Measurements from ENCODE around the gene JAML.

The JAML gene

DNA sequence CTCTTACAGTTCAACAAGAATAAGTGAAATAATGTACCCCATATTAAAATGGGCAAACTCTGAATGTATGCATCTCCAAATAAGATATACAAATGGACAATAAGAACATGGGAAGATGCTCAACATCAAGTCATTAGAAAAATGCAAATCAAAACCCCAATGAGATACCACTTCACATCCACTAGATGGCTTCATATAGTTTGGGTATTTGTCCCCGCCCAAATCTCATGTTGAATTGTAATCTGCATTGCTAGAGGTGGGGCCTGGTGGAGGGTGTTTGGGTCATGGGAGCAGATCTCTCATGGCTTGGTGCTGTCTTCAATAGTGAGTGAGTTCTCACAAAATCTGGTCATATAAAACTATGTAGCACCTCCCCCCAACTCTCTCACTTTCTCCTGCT, 33.6 kb upstream of the JAML start:
- intact Hi-C loops (cut with DNase I; ENCODE audit: low total_unique reads): no loop called here
- H3K36me3 ChIP-seq: no peaks in the 10 kb centered on the region
- DNase-seq: no peak
- peaks cover 0 to 31% of the 10 kb centered on the region in 2 donors for H3K27me3 ChIP-seq
- TF ChIP-seq, protein P1, sequence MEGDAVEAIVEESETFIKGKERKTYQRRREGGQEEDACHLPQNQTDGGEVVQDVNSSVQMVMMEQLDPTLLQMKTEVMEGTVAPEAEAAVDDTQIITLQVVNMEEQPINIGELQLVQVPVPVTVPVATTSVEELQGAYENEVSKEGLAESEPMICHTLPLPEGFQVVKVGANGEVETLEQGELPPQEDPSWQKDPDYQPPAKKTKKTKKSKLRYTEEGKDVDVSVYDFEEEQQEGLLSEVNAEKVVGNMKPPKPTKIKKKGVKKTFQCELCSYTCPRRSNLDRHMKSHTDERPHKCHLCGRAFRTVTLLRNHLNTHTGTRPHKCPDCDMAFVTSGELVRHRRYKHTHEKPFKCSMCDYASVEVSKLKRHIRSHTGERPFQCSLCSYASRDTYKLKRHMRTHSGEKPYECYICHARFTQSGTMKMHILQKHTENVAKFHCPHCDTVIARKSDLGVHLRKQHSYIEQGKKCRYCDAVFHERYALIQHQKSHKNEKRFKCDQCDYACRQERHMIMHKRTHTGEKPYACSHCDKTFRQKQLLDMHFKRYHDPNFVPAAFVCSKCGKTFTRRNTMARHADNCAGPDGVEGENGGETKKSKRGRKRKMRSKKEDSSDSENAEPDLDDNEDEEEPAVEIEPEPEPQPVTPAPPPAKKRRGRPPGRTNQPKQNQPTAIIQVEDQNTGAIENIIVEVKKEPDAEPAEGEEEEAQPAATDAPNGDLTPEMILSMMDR (IDR thresholded peaks at IDR 0.05): no peak
- H3K4me3 ChIP-seq: no peak overlapping the region
- H3K9me3 ChIP-seq: no peaks in the 10 kb centered on the region
- no peak overlapping the region for H3K27ac ChIP-seq
- H3K4me1 ChIP-seq: peaks cover 0 to 5% (median 0%) of the 10 kb centered on the region in 4 donors

DNA sequence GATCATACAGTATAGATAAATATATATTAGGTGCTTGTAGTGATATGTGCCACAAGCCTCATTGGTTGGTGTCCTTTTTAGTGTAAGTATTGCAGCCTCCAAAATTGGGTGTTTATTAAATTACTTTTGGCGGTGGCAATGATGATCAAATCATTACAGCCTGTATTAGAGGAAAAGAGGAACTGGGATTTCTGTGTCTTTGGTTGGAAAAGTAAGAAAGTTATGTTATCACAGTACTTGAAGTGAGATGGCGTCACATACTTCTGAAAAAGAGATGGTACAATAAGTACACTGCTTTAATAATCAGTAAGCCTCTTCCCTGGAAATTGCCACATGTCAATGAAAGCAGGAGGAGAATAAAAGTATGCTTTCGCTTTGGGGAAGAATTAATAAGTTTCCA, 27.9 kb upstream of the JAML start:
- intact Hi-C loops (cut with DNase I; ENCODE audit: low total_unique reads): no loop called here
- Histone ChIP-seq H3K9me3 (no peaks in the 10 kb centered on the region), H3K4me3 (peak overlapping the region in 1 of 2 donors; percentile 53), H3K36me3 (no peaks in the 10 kb centered on the region), H3K27ac (no peak overlapping the region), H3K27me3 (peaks cover 0 to 21% of the 10 kb centered on the region in 2 donors), H3K4me1 (peaks cover 0 to 8% (median 3%) of the 10 kb centered on the region in 4 donors)
- TF ChIP-seq, protein P1 (IDR thresholded peaks at IDR 0.05): no peak
- no peak for DNase-seq

DNA sequence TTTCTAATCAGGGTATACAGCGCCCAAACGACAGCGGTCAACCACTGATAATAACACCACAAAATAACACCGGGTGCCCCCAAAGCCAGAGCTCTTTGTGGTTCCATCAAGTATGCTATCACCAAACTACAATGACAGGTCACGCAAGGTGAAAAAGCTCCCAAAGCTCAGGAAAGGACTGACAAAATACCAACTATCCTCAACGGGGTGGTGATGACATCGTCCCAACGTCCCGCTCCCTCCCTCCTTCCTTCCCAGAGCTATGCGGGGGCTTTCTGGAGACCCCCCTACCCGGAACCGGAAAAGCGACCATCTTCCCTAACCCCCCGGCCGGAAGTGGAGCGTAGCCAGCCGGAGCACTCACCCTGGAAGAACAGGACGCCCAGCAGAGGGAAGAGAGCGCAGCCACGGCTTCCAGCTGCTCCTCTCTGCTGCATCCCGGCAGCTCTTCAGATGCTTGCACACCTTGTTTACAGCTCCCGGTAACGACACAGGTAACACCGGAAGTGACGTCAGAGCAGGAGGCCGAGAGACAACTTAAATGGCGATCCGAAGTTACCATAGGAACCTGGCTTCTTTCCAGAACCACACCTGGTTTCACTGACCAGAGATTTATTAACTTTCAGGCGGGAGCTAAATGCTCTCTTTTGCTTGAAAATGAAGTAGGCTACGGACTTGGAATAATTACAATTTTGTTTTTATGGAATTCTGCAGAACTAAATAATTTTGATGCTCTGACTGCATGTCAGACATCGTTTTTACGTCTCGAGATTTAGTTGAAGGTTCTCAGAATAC, 27.2 kb upstream of the JAML start, which contains the start of gene MPZL3:
TSS of gene MPZL3 (minus strand) at position 508 of the 795 bp plus-strand sequence. CDS start at position 437, 71 bp downstream.
- TF ChIP-seq, protein P1 (IDR thresholded peaks at IDR 0.05): no peak
- intact Hi-C loops (cut with DNase I; ENCODE audit: low total_unique reads): no loop called here

DNA sequence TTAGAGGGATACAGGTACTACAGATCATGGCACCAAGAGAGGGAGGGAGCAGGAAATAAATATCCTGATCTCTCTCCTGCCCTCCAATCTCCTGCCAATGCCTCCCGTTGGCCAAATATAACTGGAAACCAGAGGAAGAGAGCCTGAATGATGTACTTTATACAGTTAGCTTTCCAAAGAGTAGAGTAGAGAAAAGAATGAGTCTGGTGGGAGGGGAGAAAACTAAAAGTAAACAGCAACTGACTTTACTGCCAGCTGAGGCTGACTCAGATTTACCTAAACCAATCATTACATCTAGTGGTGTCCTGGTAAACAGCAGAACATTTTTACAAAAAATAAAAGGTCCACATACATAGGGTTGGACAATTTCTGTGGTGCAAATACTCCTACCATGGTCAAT, 22.2 kb upstream of the JAML start:
- no peak for DNase-seq
- Histone ChIP-seq H3K27ac (no peak overlapping the region), H3K4me1 (peaks cover 0 to 3% (median under 1%) of the 10 kb centered on the region in 4 donors), H3K9me3 (no peaks in the 10 kb centered on the region), H3K36me3 (no peaks in the 10 kb centered on the region), H3K27me3 (peaks cover 0 to 12% of the 10 kb centered on the region in 2 donors), H3K4me3 (no peak overlapping the region)
- TF ChIP-seq, protein P1 (IDR thresholded peaks at IDR 0.05): no peak
- intact Hi-C loops (cut with DNase I; ENCODE audit: low total_unique reads): no loop called here

More for the DNA sequence above, 27.2 kb upstream of the JAML start, which contains the start of gene MPZL3:
- Histone ChIP-seq H3K36me3 (no peaks in the 10 kb centered on the region), H3K27ac (peak within 1 kb of the TSS in 1 of 2 donors; percentile 50), H3K4me1 (peaks cover 0 to 8% (median 3%) of the 10 kb centered on the region in 4 donors), H3K27me3 (peaks cover 0 to 22% of the 10 kb centered on the region in 2 donors), H3K4me3 (peak within 1 kb of the TSS; percentile 44 to 53), H3K9me3 (no peaks in the 10 kb centered on the region)
- peak; percentile 38 to 71 for DNase-seq

DNA sequence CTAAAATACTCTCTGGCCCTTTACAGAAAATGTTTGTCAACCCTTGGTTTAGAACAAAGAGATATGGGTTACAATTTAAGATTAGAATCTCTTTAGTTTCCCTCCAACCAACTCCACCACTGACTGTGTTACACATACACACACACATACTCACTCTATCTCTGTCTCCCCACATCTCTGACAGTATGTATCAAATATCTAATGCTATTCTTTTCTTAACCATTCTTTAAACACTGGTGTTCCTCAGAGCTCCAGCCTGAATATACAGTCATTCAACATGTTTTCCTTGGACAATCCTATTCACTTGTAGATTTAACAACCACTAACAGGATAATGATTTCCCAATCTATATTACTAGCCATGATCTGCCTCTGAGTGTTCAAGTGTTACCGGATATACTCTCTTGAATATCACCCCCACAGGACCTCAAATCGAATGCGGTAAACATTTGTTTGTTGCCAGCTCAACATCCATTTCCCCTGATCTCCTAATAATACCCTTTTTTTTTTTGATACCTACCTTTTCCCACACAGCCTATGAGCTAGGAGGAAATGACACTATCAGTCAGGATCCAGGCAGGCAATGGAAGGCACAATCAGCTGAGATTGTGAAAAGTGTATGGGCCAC, 21.2 kb upstream of the JAML start:
- Histone ChIP-seq H3K4me1 (peaks cover 0 to 4% (median 0%) of the 10 kb centered on the region in 4 donors), H3K4me3 (no peak overlapping the region), H3K27me3 (peaks cover 0 to 6% of the 10 kb centered on the region in 2 donors), H3K27ac (no peak overlapping the region), H3K9me3 (no peaks in the 10 kb centered on the region), H3K36me3 (no peaks in the 10 kb centered on the region)
- no peak for DNase-seq
- intact Hi-C loops (cut with DNase I; ENCODE audit: low total_unique reads): no loop called here
- TF ChIP-seq, protein P1 (IDR thresholded peaks at IDR 0.05): no peak
